Thymus (tissue), 11 donors: ENCODE data around the gene OPCML. TPM values are rescaled to one million over a fixed set of nuclear protein-coding genes. Genes with fewer than 3 reads are reported as not detected.

Source experiments
- DNase-seq, 9 donors: peaks; one replicate each; pipeline ENCODE4 v3.0.0-alpha.2; 2013; ENCODE audit warnings: low spot score in 9 of 9, low read depth in 6 of 9, missing footprints in 1 of 9
- H3K27ac ChIP-seq, 2 donors: one replicate each; pipeline ENCODE4 v1.5.1; 2013; ENCODE audit warnings: control low read depth in 1 of 2, low read depth in 1 of 2, low read length in 1 of 2, mild to moderate bottlenecking in 1 of 2, moderate library complexity in 1 of 2
- H3K27me3 ChIP-seq, 2 donors: one replicate each; pipeline ENCODE4 v1.5.1; 2013; ENCODE audit warnings: low read length in 1 of 2; ENCODE audit not compliant: control insufficient read depth in 2 of 2, insufficient read depth in 1 of 2
- H3K36me3 ChIP-seq, 2 donors: one replicate each; pipeline ENCODE4 v1.5.1; 2013; ENCODE audit warnings: low read length in 1 of 2, mild to moderate bottlenecking in 1 of 2, moderate library complexity in 1 of 2; ENCODE audit not compliant: control insufficient read depth in 2 of 2, insufficient read depth in 2 of 2
- H3K4me1 ChIP-seq, 2 donors: one replicate each; pipeline ENCODE4 v1.5.1; 2013; ENCODE audit warnings: low read length in 2 of 2; ENCODE audit not compliant: control insufficient read depth in 2 of 2, insufficient read depth in 2 of 2
- H3K4me3 ChIP-seq, 2 donors: one replicate each; pipeline ENCODE4 v1.5.1; 2013; ENCODE audit warnings: low read length in 2 of 2, control low read depth in 1 of 2, mild to moderate bottlenecking in 1 of 2
- H3K9me3 ChIP-seq, 2 donors: one replicate each; pipeline ENCODE4 v1.5.1; 2013; ENCODE audit warnings: low read length in 1 of 2, mild to moderate bottlenecking in 1 of 2; ENCODE audit not compliant: control insufficient read depth in 2 of 2, insufficient read depth in 1 of 2
- WGBS: extraction: QIAGEN DNeasy Blood & Tissue Kit; methylation state at CpG from one replicate; pipeline ENCODE4 v1.1.7; 2013; 5-methylcytosine and 5-hydroxymethylcytosine counted together
- polyA plus RNA-seq: library from polyadenylated mRNA; stranded (reverse); fragments of 200-250 nt; gene quantifications from one replicate; pipeline ENCODE4 v1.2.3, GENCODE V29; 2013
- total RNA-seq: library from RNA; stranded (reverse); fragments of 120-200 nt; gene quantifications from one replicate; pipeline ENCODE4 v1.2.4, GENCODE V29; 2013
- donor health status: healthy.

Gene OPCML
- total and polyA plus RNA-seq, 2 donors = 0.07 to 0.09 TPM

- no peak overlapping the region for H3K4me3 ChIP-seq
- H3K4me1 ChIP-seq = no peaks in the 10 kb centered on the region
- no peaks in the 10 kb centered on the region for H3K27me3 ChIP-seq
- no peak overlapping the region for H3K27ac ChIP-seq
- no peaks in the 10 kb centered on the region for H3K36me3 ChIP-seq
- DNase-seq = no peak
- 83% methylated on average over 5 of the region's 5 CpGs for WGBS
- H3K9me3 ChIP-seq = no peaks in the 10 kb centered on the region
Measured at GRCh38 chr11:133137939-133138338, 394.4 kb downstream of the OPCML start.

- 84% methylated on average over 2 of the region's 2 CpGs for WGBS
- Histone ChIP-seq H3K36me3 (no peaks in the 10 kb centered on the region), H3K4me3 (no peak overlapping the region), H3K27ac (no peak overlapping the region), H3K9me3 (no peaks in the 10 kb centered on the region), H3K27me3 (no peaks in the 10 kb centered on the region), H3K4me1 (no peaks in the 10 kb centered on the region)
- DNase-seq = no peak
Measured at GRCh38 chr11:133137270-133137669, 395.0 kb downstream of the OPCML start.

GRCh38 chr11:133136376-133136775 lies 395.9 kb downstream of the OPCML start:
- Histone ChIP-seq H3K27ac (no peak overlapping the region), H3K9me3 (no peaks in the 10 kb centered on the region), H3K27me3 (no peaks in the 10 kb centered on the region), H3K4me3 (no peak overlapping the region), H3K4me1 (no peaks in the 10 kb centered on the region), H3K36me3 (no peaks in the 10 kb centered on the region)
- DNase-seq = no peak
- 76% methylated on average over 4 of the region's 4 CpGs for WGBS

GRCh38 chr11:133134314-133135173 lies 397.8 kb downstream of the OPCML start:
- DNase-seq = peak; percentile 4 to 65 (median 35)
- H3K27ac ChIP-seq = no peak overlapping the region
- WGBS = 21% methylated on average over 11 of the region's 11 CpGs
- H3K36me3 ChIP-seq = no peaks in the 10 kb centered on the region
- H3K9me3 ChIP-seq = no peaks in the 10 kb centered on the region
- H3K4me1 ChIP-seq = no peaks in the 10 kb centered on the region
- H3K27me3 ChIP-seq = no peaks in the 10 kb centered on the region
- H3K4me3 ChIP-seq = no peak overlapping the region

GRCh38 chr11:133133606-133134005 lies 398.7 kb downstream of the OPCML start:
- H3K27ac ChIP-seq = no peak overlapping the region
- H3K4me1 ChIP-seq = no peaks in the 10 kb centered on the region
- H3K9me3 ChIP-seq = no peaks in the 10 kb centered on the region
- DNase-seq = no peak
- H3K27me3 ChIP-seq = no peaks in the 10 kb centered on the region
- H3K4me3 ChIP-seq = no peak overlapping the region
- WGBS = 80% methylated on average over 4 of the region's 4 CpGs
- no peaks in the 10 kb centered on the region for H3K36me3 ChIP-seq

- no peak for DNase-seq
- Histone ChIP-seq H3K36me3 (no peaks in the 10 kb centered on the region), H3K27ac (no peak overlapping the region), H3K4me1 (no peaks in the 10 kb centered on the region), H3K4me3 (no peak overlapping the region), H3K27me3 (no peaks in the 10 kb centered on the region), H3K9me3 (no peaks in the 10 kb centered on the region)
- 88% methylated on average over 3 of the region's 3 CpGs for WGBS
Measured at GRCh38 chr11:133133050-133133449, 399.3 kb downstream of the OPCML start.

GRCh38 chr11:133127741-133128140 lies 404.6 kb downstream of the OPCML start:
- no peak for DNase-seq
- H3K27me3 ChIP-seq = no peaks in the 10 kb centered on the region
- 82% methylated on average over 7 of the region's 7 CpGs for WGBS
- H3K4me1 ChIP-seq = no peaks in the 10 kb centered on the region
- no peaks in the 10 kb centered on the region for H3K9me3 ChIP-seq
- no peak overlapping the region for H3K4me3 ChIP-seq
- H3K27ac ChIP-seq = no peak overlapping the region
- no peaks in the 10 kb centered on the region for H3K36me3 ChIP-seq

GRCh38 chr11:133123796-133124195 lies 408.5 kb downstream of the OPCML start:
- Histone ChIP-seq H3K4me1 (no peaks in the 10 kb centered on the region), H3K4me3 (no peak overlapping the region), H3K27ac (no peak overlapping the region), H3K36me3 (no peaks in the 10 kb centered on the region), H3K9me3 (no peaks in the 10 kb centered on the region), H3K27me3 (no peaks in the 10 kb centered on the region)
- DNase-seq = no peak
- 45% methylated on average over 4 of the region's 4 CpGs for WGBS

- H3K27me3 ChIP-seq = no peaks in the 10 kb centered on the region
- WGBS = 72% methylated on average over 7 of the region's 7 CpGs
Measured at GRCh38 chr11:133123366-133123765, 408.9 kb downstream of the OPCML start.

More at GRCh38 chr11:133123366-133123765, 408.9 kb downstream of the OPCML start:
- H3K36me3 ChIP-seq = no peaks in the 10 kb centered on the region
- H3K4me3 ChIP-seq = no peak overlapping the region
- DNase-seq = no peak
- H3K9me3 ChIP-seq = no peaks in the 10 kb centered on the region
- no peaks in the 10 kb centered on the region for H3K4me1 ChIP-seq
- H3K27ac ChIP-seq = no peak overlapping the region
